Epithelial cell of proximal tubule (primary cell): ENCODE results near the gene CCNQ. TPM values are rescaled to one million over a fixed set of nuclear protein-coding genes. Genes with fewer than 3 reads are reported as not detected.

ENCODE experiments used
- DNase-seq: peaks from one replicate; pipeline ENCODE4 v3.0.0-alpha.2; 2011; ENCODE audit warnings: low read depth
- H3K4me3 ChIP-seq: 2 replicates; pipeline ENCODE4 v1.5.1; 2011; ENCODE audit warnings: low read depth, mild to moderate bottlenecking, low read length
- CTCF ChIP-seq: conservative IDR thresholded peaks from 2 replicates; pipeline ENCODE4 v1.5.1; 2012; ENCODE audit warnings: low read depth, mild to moderate bottlenecking, low read length
- total RNA-seq: library from RNA; depleted of rRNA; stranded (reverse); fragments of >200 nt; gene quantifications from 2 replicates; pipeline ENCODE4 v1.2.3, GENCODE V29; 2015

CCNQ gene
- total RNA-seq, 1 donor from 2014 or later = 31.4 TPM

GRCh38 chrX:153600032-153600373, 1.1 kb upstream of the CCNQ start:
- H3K4me3 ChIP-seq = peak overlapping the region; percentile 70
- no peak for DNase-seq

GRCh38 chrX:153599192-153600031, 473 bp upstream of the CCNQ start:
- no peak for TF ChIP-seq CTCF
- no peak for DNase-seq
- H3K4me3 ChIP-seq = peak overlapping the region; percentile 70

More at GRCh38 chrX:153600032-153600373, 1.1 kb upstream of the CCNQ start:
- no peak for TF ChIP-seq CTCF

- H3K4me3 ChIP-seq = no peak overlapping the region
- DNase-seq = no peak
- TF ChIP-seq CTCF = no peak
These were observed 1.8 kb downstream of the CCNQ start for GRCh38 chrX:153596981-153597750.

GRCh38 chrX:153595859-153596857, 2.8 kb downstream of the CCNQ start:
- H3K4me3 ChIP-seq = no peak overlapping the region
- TF ChIP-seq CTCF = no peak
- no peak for DNase-seq

- no peak for TF ChIP-seq CTCF
- H3K4me3 ChIP-seq = no peak overlapping the region
- no peak for DNase-seq
These were observed 3.6 kb downstream of the CCNQ start for GRCh38 chrX:153595387-153595786.

GRCh38 chrX:153593811-153594500, 5.0 kb downstream of the CCNQ start:
- no peak for TF ChIP-seq CTCF
- H3K4me3 ChIP-seq = no peak overlapping the region
- no peak for DNase-seq
